ENCODE results near the gene KCNQ1.

KCNQ1 gene

DNA sequence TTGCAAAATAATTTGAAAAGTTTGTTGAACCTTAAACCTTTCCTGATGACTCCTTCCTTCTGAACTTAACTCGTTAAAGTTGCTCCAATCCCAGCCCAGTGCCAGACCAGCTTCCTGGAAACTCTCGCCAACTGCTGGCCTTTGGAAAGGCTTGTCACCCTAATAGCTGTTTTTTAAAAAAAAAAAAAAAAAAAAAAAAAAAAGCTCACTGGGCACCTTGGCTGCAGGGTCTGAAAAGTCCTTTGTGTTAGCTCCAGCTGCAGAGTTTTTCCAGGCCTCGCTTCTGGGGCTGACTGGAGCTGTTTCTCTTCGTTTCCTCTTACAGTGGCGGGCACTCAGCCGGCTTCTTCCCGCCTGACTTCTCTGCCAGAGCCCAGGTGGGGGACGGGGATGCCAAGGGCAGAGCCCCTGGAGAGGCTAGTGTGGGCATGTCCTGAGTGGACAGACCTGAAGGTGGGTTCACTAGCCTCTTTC lies 229.9 kb downstream of the KCNQ1 start:
- no peak for DNase-seq

GRCh38 chr11:2675540-2675939 lies 230.7 kb downstream of the KCNQ1 start:
- DNase-seq = no peak

- no peak for DNase-seq
Measured at GRCh38 chr11:2677127-2677526, 232.3 kb downstream of the KCNQ1 start.

DNA sequence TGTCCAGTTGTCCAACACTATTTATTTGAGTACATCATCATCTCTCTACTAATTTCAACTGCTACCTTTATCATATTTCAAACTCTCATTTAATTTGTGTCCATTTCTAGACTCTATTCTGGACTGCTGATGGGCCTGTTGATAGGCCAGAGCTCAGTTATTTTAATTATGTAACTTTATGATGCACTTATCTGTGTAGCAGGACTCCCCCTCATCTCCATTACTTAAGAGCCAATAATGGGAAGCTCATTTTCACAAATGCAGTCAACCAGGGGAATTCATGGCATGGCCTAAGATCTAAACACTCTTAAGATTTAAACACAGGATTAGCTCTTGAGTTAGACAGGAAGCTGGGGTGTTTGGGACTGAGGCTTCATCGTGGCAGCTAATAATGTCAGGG lies 233.6 kb downstream of the KCNQ1 start:
- no peak for DNase-seq

DNA sequence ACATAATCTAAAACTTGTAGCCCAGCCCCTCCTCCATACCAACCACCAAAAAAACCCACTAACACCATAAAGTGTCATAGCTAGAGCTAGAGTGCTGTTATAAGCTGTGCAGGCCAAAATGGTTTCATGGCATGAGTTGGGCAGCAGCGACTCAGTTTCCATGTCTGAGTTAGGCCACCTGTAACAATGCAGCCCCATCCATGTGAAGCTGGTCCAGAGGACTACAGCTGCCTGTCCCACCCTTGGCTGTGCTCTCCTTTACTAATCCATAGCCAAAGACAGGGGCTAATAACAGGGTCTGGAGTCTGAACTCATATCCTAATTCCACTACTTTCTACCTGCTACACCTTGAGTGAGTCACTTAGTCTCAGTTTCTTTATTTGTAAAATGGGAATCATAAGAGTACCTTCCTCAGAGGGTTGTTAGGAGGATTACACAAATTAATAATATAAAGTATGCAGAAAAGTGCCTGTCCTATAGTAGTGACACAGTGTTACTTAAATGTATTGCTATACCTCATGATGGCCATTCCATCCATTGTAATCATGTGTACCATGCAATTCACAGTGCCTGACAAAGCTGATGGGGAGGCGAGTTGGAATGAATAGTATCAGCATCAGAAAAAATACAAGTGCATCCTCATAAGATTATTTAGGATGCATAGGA lies 234.3 kb downstream of the KCNQ1 start:
- DNase-seq = no peak

DNA sequence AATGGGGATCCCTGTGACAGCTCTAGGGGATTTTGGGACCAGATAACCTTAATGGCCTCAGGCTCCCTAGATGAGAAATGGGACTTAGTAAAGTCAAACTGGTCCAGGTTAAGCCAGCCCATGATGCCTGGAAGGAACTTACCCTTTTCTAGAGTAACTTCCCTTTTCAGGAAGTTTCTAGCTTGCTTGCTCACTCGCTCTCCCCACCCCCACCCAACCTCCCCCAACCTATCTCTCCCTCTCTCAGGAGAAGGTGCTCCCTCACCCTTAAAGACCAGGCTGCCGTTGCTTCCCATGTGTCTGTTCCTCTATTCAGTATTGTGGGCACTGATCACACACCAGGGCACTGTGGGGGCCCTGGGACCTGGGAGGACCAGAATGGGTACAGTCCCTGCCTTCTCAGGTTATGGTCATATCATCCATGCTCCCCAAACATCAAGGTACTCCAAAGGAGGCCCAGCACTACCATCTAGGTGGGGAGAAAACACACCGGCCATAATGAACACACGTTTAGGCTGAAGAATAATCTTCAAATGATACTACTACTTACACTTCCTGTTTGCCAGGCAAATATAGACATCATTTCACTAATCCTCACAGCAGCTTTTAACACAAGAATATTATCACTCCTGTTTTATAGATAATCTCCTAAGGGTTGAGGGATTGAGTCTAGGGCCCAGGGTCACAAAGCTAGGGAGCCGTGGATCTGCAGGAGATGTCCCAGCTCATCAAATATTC lies 236.8 kb downstream of the KCNQ1 start:
- DNase-seq = no peak

DNA sequence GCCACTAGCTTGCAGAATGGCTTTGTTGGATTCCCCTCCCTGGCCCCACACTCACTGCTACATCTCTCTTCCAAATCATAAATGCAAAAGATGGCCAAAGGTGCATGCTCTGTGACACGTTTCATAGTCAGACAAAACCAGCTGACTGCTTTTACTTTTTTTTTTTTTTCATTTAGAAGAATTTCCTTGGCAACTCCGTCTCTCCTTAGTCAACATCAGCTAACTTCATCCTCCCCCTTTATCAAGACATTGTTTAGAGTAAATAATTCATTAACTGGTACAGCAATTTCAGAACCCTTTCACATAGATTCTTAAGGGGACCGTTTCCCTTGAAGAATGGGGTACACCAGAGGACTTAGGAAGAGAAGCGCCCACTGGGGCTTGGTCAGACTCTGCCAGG lies 239.0 kb downstream of the KCNQ1 start:
- DNase-seq = no peak

GRCh38 chr11:2684581-2684980 lies 239.8 kb downstream of the KCNQ1 start:
- no peak for DNase-seq

GRCh38 chr11:2685051-2685450 lies 240.2 kb downstream of the KCNQ1 start:
- DNase-seq = no peak

DNA sequence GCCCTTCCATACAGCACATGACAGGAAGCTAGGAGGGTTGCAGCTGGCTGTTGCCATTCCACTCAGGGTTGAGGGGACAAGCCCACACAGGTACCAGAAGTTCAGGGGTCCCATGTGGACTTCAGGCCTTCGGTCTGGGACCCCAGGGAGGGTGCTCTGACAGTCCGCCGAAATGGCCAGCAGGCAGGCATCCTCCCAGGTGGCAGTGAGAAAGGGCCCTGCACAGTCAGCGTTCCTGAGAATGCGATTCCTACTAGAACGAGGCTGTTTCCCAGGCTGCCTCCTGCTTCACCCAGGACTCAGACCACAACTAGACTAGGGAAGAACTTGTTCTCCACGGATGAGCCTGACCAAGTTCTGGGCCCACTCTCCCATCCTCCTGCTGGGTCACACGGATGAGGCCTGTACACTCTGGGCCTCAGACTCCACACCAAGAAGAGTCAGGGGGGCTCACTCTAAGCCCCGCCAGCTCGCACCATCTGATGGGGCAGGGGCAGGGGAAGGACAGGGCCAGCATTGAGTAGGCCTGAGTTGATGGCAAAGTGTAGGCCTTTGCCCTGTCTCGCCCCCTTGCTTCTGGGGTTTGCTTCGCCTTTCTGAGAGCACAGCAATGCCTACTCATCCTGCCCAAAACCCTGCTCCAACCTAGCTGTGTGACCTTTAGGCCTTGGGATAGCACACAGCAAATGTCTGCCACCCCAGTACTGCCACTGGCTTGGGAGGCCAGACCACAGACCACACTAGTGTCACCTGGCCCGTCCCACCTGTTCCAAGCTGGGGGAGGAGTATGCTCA lies 241.0 kb downstream of the KCNQ1 start:
- no peak for DNase-seq

- DNase-seq = no peak
Measured at GRCh38 chr11:2686360-2687222, 241.8 kb downstream of the KCNQ1 start.

DNA sequence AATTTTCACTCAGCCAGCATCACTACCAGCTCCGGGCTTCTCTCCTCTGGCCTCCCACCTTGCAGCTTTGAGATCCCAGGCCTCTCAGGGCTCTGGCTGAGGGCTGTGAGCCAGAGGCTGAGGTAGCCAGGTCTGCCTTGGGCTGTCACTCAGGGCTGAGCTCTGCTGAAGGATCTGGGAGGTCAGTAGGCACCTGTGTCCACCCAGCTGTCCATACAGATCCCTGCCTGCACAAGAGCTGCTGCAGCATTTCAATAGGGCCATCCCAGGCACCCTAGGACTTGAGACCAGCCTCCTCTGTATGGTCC lies 242.4 kb downstream of the KCNQ1 start:
- DNase-seq = no peak

GRCh38 chr11:2687782-2688191 lies 243.0 kb downstream of the KCNQ1 start:
- no peak for DNase-seq

GRCh38 chr11:2688381-2689231 lies 243.8 kb downstream of the KCNQ1 start:
- no peak for DNase-seq

- no peak for DNase-seq
Measured at GRCh38 chr11:2689651-2690575, 245.1 kb downstream of the KCNQ1 start.

GRCh38 chr11:2690596-2691354 lies 246.0 kb downstream of the KCNQ1 start:
- no peak for DNase-seq

DNA sequence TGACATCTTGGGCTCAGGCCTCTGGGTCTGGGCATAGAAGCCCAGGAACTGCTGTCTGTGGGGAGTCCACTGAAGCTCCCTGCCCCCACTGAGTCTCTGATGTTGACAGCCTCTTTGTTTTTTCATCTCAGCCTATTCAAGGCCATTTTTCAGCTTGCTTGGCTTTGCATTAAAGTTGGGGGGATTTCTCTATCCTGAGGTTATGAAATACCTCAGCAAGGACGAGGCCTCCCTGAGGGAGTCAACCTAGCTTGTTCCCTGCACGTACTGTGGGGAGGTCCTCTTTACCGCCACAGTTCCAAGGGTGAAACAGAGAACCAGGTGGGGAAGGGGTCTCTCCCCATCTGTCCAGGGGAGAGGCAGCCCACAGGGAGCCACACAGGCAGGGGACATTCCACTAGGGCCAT lies 246.6 kb downstream of the KCNQ1 start:
- no peak for DNase-seq

- no peak for DNase-seq
Measured at GRCh38 chr11:2691991-2692875, 247.4 kb downstream of the KCNQ1 start.

Data from NCI-H2171 treated with DMSO at 0.1 percent for 48 hours (cell line).